ENCODE measurements around the gene TBX20. TPM values are rescaled to one million over a fixed set of nuclear protein-coding genes. Genes with fewer than 3 reads are reported as not detected.

The TBX20 gene
- total and polyA plus RNA-seq, 9 of the 15 experiments (the other 6 are each of a cell fraction or from before 2014, with no cell fraction given), result not detected

DNA sequence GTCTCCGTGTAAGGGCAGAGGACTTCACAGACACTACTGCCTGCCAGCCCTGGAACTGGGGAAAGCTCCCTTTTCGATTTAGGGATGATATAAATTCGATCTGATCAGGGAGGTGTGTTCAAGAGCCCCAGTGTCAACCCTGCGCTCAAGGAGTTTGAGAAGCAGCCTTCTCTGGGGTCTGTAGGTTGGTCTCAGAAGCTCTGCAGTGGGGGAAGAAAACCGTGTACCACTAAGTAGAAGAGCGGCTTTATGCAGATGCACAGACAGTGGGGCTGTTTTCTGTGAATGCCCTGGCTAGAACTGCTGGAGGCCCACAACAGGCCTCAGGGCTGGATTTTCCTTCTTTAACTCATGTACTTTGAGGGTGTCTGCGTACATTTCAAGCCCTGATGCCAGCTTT, 6.3 kb upstream of the TBX20 start:
- H4K20me1 ChIP-seq (replicated peaks; ENCODE audit: control insufficient read depth, insufficient read depth, low read length), result no peaks in the 10 kb centered on the region
- in situ Hi-C loops (cut with MboI) (no loop called here), intact Hi-C loops (cut with micrococcal nuclease) (no loop called here)
- no peak overlapping the region for H2AFZ ChIP-seq (ENCODE audit: low read depth, low read length)
- BruUV-seq (replicated peaks), result no TSS peak
- H3K4me2 ChIP-seq (ENCODE audit: insufficient read depth, low read length), result no peak overlapping the region
- TF ChIP-seq, protein P1, sequence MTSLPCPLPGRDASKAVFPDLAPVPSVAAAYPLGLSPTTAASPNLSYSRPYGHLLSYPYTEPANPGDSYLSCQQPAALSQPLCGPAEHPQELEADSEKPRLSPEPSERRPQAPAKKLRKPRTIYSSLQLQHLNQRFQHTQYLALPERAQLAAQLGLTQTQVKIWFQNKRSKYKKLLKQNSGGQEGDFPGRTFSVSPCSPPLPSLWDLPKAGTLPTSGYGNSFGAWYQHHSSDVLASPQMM (CRISPR knock-in tag; IDR thresholded peaks at IDR 0.05), result no peak
- TF ChIP-seq ZBED1 (IDR thresholded peaks at IDR 0.05) (no peak), MAZ (CRISPR knock-in tag; conservative IDR thresholded peaks at IDR 0.05 in 1 of 2, IDR thresholded peaks at IDR 0.05 in 1 of 2) (no peak), FOXK2 (conservative IDR thresholded peaks at IDR 0.05 in 1 of 2, IDR thresholded peaks at IDR 0.05 in 1 of 2; ENCODE audit: low read depth in 2 of 2) (no peak), SIX5 (IDR thresholded peaks at IDR 0.05; ENCODE audit: borderline replicate concordance in 1 of 2, insufficient read depth in 1 of 2, low read depth in 1 of 2, low read length in 2 of 2) (no peak), ZNF717 (CRISPR knock-in tag; IDR thresholded peaks at IDR 0.05) (no peak), GTF2A2 (tag; IDR thresholded peaks at IDR 0.05) (no peak), ZEB2 (IDR thresholded peaks at IDR 0.05) (no peak), ZNF780A (CRISPR knock-in tag; IDR thresholded peaks at IDR 0.05) (no peak), LARP7 (IDR thresholded peaks at IDR 0.05) (no peak), ZBTB7A (IDR thresholded peaks at IDR 0.05; ENCODE audit: borderline replicate concordance, control insufficient read depth, low read depth, low read length) (no peak), RUNX1 (IDR thresholded peaks at IDR 0.05; ENCODE audit: low read depth) (no peak), ZBTB8A (IDR thresholded peaks at IDR 0.05; ENCODE audit: partially characterized antibody) (no peak), CTCF (IDR thresholded peaks at IDR 0.05 in 2 of 3, conservative IDR thresholded peaks at IDR 0.05 in 1 of 3; ENCODE audit: insufficient read depth in 2 of 3, low read depth in 1 of 3, low read length in 3 of 3) (no peak), FOXA1 (IDR thresholded peaks at IDR 0.05; ENCODE audit: borderline replicate concordance) (no peak)
- TF ChIP-seq, protein P2, sequence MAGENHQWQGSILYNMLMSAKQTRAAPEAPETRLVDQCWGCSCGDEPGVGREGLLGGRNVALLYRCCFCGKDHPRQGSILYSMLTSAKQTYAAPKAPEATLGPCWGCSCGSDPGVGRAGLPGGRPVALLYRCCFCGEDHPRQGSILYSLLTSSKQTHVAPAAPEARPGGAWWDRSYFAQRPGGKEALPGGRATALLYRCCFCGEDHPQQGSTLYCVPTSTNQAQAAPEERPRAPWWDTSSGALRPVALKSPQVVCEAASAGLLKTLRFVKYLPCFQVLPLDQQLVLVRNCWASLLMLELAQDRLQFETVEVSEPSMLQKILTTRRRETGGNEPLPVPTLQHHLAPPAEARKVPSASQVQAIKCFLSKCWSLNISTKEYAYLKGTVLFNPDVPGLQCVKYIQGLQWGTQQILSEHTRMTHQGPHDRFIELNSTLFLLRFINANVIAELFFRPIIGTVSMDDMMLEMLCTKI (IDR thresholded peaks at IDR 0.05; ENCODE audit: partially characterized antibody), result no peak
- no peak overlapping the region for H3K27ac ChIP-seq (ENCODE audit: extremely low read depth, low read depth, low read length)
- DNase-seq (ENCODE audit: extremely low read depth in 1 of 4, low spot score in 3 of 4) (no peak), ATAC-seq (no peak), FAIRE-seq (no peak)
- H3K27me3 ChIP-seq (ENCODE audit: control insufficient read depth in 2 of 2, insufficient read depth in 2 of 2, low read length in 2 of 2), result peaks cover 36 to 74% of the 10 kb centered on the region in 2 experiments
- H3K36me3 ChIP-seq (ENCODE audit: control insufficient read depth, insufficient read depth, low read length), result no peaks in the 10 kb centered on the region
- peaks cover 0 to 7% of the 10 kb centered on the region in 2 experiments; a peak in 2 of 5 replicates for H3K4me1 ChIP-seq (replicated peaks in 1 of 2; ENCODE audit: control insufficient read depth in 2 of 2, insufficient read depth in 2 of 2, low read length in 2 of 2)
- no peak overlapping the region for H3K9ac ChIP-seq (ENCODE audit: insufficient read depth in 1 of 2, low read depth in 2 of 2, low read length in 2 of 2)
- H3K4me3 ChIP-seq, result no peak overlapping the region
- 2% methylated on average over 7 of the region's 7 CpGs for WGBS (ENCODE audit: insufficient coverage, low coverage, missing lambda C conversion rate)
- H3K9me3 ChIP-seq (replicated peaks; ENCODE audit: control insufficient read depth, insufficient read depth, low read depth, low read length), result no peaks in the 10 kb centered on the region
- no peaks in the 10 kb centered on the region for H3K9me1 ChIP-seq (ENCODE audit: control insufficient read depth, insufficient read depth, low read length)
- ChIA-PET POLR2A (no interaction called here), CTCF (ENCODE audit: low intra/inter-chr PET ratio) (no interaction called here)
- H3K79me2 ChIP-seq (ENCODE audit: control insufficient read depth, insufficient read depth, low read length), result no peaks in the 10 kb centered on the region

All from K562 (cell line).